ENCODE results near the gene GABRR3.

Gene GABRR3

DNA sequence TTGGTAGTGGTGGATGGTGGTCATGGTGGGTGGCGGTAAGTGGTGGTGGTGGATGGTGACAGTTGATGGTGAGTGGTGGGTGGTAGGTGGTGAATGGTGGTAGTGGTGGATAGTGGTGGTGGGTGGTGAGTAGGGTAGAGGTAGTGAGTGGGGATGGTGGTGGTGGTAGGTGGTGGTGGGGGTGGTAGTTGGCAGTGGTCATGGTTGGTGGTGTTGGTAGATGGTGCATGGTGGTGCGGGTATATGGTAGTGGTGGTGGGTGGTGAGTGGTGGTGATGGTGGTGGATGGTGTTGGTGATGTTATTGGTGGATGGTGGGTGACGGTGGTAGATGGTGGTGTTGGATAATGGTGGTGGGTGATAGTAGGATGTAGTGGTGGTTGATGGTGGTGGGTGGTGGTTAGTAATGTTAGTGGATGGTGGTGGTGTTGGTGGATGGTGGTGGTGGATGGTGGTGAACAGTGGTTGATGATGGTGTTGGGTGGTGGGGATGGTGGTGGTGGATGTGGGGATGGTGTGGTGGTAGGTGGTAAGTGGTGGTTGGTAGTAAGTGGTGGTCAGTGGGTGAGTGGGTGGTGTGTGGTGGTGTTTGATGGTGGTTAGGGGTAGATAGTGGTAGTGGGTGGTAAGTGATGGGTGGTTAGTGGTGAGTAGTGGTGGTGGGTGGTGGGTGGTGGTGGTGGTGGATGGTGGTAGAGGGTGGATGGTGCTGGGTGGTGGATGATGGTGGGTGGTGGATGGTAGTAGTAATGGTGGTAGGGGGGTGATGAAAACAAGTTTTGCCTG lies 46.1 kb downstream of the GABRR3 start:
- DNase-seq, result no peak

DNA sequence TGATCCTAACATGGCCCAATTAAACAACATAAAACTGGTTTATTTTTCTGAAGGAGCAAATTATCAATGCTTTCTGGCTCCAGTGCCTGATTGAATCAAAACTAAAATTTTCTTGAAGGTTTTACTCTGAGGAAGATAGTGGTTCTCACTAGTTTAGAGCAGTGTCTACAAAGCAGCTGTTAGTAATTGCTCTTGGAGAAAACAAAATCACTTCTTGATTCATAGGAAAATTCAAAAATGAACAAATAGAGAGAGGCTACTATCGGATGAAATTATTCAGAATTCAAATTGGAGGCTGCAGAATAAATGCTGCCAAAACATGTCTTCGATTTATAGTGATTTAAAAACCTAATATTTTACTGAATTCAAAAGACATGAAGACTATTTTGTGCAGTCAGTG lies 47.8 kb downstream of the GABRR3 start:
- DNase-seq, result no peak

DNA sequence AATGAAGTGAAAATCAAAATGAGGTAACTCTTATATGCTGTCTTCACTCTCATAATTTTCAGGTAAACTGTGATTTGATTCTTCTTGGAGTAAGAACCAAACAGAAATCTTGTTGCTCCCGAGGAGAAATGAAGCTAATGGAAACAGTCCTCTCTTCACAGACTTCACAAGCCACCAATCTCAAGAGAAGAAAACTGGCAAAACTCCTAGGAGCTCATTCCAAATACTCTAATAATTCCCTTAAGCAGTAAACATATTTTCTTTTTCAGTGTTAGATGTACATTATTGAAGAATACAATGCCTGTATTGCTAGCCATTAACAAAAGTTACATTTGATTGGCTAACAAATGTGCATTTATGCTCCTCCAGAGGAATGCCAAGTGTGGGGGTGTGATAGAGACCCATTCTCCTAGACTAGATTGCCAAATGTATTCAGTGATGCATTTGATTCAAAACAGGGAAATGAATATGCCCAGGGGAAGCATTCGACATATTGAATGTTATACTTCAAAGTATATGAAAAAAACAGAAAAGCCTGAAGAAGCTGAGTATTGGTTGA lies 51.1 kb downstream of the GABRR3 start:
- no peak for DNase-seq

DNA sequence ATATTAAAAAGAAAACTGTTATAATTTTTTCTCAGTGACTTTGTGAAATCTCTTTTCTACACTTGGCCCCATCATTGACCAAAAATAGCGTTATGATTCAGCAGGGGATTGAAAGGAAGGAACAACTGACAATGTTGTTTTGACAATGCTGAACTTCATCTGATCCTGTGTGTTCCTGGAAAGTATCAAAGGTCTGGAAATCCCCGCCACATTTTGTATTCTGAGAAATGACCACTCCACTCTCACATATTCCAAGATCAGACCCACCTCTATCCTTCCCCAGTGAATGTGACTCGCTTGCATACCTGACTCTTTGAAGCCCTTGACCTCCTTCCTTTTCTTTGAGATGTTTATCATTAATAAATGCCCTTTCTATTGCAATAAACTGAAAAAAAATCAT lies 53.2 kb downstream of the GABRR3 start:
- DNase-seq, result no peak

DNA sequence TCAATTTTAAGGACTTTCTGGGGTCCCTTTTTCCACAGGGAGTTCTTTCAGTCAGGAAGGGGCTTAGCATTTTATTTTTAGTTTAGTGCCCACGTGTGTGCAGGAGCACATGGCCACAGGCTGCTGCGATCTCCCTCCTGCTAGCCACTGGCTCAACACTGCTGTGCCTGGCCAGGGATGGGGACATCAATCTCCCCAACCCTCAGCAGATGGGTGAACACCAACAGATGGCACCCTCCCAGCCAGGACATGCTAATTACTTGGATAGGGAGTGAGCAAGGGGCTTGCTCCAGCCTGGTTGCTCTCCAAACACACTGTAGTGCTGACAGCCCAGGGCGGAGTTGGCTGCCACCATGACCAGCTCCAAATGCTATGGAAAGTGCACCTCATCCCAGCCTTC lies 55.5 kb downstream of the GABRR3 start:
- no peak for DNase-seq

DNA sequence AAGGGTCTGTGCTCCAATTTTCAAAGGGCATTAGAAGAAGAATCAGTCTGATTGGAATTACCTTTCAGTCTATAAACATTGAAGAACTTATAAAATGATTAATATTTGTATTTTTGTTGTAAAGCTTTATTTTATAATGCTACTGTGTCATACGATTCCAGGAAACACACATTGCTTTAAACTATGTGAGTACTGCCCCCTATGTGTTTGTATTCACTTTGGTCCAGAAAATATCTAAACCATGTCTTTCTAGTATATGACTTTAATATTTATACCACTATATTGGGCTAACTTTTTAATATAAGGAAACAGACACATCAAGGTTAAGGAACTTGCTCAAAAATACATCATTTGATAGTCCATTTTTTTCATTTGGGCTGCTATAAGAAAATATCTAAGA lies 59.6 kb downstream of the GABRR3 start:
- DNase-seq, result no peak

DNA sequence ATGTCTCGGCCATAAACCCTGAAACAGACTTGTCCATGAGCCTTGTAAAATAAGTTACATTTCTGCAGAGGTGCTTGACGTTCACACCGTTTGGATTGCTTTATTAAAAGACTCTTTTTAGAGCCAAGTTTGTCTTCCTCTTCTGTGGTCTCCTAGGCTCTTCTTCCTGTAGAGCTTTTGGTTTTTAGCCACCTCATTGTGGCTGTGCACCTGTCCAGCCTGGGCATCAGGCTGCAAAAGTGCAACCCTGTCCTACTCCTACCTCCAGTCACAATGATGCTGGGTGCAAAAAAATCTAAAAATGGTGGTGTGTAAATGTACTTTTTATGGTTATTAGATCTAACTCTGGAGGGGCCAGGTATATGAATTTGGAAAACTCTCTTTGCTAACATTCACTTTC lies 60.1 kb downstream of the GABRR3 start:
- no peak for DNase-seq

DNA sequence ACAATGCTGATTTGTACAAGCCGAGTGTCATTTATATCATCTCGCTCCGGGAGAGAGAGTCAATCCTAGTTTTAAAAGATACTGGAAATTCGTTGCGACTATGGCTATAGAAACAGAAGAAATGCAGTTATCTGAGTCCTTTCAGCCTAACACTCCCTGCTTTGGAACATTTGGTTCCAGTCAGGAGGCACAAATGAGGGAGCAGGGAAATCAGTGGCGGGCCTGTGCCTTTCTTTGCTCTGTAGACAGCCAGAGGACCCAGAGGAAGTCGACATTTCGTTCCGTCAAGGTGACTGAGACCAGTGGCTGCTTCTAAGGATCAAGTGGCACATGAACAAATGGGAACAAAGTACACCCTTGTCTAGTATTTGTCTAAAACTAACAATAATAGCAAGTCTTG lies 62.1 kb downstream of the GABRR3 start:
- DNase-seq, result no peak

DNA sequence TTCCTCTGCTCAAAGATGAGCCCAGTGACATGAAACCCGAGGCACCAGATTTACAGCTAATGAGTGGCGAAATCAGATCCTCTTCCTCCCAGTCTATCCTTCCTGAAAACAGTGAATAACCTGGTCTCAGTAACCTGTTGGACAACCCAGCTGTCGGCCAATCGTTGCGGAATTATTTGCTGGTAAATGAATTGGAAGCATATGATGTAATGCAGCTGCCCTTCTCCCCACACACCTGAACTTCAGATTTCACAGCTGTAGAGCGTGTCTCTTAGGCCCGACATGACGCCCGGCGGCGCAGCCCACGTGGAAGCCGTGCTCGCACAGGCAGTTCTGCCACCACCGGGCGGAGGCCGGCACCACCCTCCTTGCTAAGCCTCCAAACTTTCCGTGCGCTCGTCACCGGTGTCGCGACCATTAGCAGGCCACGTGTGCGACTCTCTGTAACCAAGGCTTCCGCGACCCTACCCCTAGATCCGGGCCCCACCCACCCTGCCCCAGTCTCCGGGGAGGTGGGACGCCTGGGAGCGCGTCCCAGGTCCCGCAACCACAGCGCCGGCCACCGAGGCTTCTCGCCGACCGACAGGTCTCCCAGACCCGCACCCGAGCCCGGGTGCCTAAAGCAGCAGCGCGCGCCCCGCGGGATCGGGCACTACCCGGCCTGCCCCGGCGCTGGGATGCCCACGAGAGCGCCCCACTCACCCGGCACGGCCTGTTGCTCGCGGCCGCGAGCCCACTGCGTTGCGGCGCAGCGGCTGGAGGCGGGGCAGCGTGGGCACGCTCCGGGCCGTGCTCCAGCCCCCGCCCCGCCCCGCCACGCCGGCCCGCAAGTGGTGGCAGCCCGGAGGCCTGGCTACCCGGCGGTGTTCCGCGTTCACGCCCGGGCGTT lies 63.2 kb downstream of the GABRR3 start, which contains the start of gene RIOX2:
TSS of gene RIOX2 (minus strand) at position 753 of the 889 bp plus-strand sequence. CDS start 4,838 bp downstream, outside the sequence.
- peak; percentile 78 for DNase-seq

DNA sequence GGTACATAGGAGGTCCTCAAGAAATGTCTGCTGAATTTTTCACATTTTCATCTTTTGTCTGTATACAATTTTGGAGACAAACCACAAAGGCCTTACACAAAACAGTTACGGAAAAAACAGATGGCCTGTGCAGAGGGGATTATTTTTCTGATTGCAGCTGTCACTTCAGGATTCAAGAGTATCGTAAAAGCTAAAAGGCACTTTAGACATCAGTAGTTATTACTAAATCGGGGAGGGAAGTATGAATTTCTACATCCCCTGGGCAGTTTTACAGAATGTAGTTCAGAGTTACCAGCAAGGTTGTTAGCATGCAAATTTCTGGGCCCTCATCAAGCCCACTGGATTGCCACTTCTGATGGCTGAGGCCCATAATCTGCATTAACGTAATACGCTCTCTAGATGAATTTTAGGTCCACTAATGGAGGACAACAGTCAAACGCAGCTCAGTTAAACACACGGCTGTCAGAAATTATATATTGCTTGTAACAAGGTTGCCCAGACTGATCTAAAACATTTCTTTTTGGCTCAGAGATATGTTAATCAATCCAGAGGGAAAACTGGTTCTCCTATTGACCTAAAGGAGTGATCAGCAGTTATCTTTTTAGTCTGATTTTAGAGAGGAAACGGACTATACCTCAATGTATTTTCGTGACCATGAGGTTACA lies 64.0 kb downstream of the GABRR3 start:
- DNase-seq, result no peak

DNA sequence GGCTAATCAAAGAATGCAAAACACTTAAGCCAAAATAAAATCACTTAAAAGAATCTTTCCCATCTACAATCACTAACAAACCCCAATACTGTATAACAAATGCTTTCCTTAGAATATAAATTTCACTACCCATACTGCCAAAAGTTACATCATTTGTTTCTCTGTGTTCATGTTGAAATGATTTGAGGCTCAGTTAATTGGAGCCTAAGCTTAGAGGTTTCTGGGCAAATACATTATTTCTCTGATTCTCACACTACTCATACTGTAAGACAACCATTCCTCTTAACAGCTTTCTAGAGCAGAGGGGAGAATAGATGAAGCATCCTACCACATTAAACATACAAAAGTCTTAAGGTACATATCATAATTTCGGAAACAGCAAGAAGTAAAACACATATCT lies 65.0 kb downstream of the GABRR3 start:
- DNase-seq, result no peak

DNA sequence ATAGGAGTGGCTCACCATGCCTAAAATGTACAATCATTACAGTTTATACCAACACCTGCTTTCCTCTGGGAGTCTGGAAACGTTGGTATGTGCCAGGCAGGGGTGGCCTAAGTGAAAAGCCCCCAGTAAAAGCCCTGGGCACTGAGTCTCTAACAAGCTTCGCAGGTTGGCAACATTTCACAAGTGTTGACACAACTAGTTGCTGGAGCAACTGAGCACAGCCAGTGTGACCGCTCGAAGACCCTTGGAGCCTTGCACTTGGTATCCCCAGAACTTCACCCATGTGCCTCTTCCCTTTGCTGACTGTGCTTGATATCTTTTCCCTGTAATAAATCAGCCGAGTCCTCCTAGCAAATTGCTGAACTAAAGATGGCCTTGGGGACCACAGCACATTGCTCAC lies 65.6 kb downstream of the GABRR3 start:
- DNase-seq, result no peak

DNA sequence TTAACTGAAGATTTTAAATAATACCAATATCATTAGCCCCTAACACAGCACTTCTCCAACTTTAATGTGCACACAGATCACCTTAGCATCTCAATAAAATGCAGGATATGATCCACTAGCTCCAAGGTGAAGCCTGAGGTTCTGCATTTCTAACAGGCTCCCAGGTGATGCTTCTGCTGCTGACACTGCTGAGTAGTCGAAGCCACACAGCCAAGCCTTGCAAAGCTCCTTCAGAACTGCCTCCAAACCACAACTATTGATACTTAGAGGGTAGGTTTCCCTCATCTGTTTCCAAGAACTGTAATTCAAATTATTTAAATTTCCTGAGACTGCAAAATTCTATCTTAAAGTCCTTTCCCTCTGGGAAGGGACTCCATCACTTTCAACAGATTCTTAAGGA lies 66.7 kb downstream of the GABRR3 start:
- DNase-seq, result no peak

DNA sequence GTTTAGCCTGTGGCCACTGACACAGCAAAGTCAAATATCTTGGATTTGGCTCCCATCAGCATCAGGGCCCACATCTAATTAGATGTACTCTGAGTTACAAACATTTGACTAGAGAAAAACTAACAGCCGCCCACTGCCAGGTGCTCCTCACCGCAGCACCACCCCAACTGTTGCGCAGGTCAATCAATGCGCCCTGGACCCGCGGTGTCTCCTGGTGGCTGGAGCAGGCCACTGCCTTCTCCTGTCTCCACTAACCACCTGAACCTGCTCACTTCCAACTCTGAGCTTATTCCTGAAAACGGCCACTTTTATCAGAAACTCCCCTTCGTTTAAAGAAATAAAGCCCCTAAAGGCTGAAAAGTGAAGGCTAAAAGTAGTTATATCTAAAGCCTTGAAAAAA lies 67.1 kb downstream of the GABRR3 start:
- DNase-seq, result no peak

DNA sequence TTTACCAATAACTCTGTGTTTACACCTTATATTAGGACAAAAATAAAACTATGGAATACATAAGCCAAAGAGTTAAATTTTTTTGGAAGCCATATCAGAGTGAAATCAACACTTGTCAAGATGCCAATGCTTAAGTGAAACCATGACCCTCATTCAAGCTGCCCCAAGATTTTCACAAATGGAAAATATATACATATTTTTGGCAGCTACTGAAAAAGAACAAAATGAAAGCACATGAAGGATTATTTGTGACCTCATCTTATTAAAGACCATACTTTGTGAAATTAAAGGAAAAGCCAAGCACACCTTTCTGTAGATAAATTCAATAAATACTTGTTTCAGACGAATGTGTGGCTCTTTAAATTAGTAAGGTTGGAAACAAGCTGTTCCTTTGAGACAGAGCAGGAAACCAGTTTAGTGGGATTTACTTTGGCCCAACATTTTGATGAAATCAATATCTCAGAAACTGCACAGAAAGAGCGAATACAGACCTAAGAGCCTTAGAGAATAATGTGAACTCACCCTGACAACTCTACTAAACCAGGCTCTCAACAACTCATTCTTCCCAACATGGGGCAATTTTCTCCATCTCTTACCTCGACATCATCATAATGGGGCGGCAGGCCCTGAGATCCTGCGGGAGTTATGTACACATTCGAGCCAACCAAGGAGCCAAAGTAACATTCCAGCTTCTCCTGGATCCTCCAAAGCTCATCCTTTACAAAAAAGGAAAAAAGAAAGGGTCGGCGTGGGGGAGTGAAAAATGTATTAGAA lies 73.9 kb downstream of the GABRR3 start:
- no peak for DNase-seq

DNA sequence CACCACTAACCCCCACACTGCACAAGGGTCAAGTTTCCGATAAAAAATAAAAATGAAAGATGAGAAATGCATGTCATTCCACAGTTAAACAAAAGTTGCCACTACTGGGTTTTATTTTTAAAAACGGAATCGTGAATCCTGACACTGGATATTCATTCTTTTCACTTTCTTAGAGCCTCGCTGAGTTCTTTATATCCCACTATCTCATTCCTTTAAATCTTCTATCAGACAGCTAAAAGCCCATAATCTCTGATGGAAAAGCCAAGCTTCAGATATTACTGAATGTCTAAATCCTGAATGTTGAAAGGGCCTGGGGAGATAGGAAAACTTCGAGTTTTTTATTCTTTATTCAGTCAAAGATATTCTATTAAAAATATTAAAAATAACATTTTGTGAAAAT lies 74.6 kb downstream of the GABRR3 start:
- DNase-seq, result no peak

DNA sequence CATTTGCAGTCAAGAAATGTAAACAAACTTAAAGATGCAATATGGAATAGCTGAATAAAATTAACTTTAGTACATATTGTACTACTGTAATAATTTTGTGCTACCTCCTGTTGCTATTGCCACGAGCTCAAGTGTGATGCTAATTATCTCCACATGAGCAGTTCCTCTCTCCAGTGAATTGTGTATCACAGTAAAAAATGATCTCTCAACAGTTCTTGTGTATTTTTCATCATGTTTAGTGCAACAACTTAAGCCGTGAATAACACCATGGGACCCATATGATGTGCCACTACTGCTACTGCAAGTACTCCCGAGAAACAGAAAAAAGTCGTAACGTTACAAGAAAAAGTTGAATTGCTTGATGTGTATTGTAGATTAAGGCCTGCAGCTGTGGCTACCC lies 75.2 kb downstream of the GABRR3 start:
- no peak for DNase-seq

DNA sequence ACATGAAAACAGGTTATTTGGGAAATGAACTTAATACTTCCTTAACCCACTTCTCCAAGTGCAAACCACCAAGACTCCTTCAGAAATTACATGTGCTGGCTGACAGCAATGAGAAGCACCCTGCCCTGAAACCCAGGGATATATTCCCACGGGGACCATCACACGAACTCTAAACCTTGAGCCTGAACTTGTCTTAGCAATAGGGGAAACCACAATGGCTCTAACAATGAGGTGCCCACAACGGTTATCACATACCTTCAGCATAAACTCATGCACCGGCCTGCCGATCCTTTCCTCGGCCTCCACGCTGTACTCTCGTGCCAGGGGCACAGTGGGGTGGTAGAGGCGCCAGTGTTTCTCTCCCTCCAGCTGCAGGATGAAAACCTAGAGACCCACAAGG lies 76.3 kb downstream of the GABRR3 start:
- DNase-seq, result no peak

DNA sequence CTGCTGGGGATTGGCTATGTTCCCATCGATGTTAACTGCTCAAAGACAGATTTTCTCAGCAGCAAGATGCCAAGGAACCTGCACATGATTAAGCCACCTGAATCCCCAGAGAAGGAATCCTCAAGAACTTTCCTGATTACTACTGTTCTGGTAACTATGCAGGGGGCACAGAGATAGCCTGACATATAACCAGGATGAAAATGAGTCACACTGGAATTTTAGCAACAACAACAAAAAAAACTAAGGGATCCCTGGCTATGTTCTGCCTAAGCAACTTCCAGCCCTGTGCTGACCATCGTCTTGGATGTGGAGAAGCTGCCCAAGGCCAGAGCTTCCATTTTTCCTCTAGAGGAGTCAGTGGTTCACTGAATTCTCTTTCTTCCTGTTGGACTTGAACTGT lies 76.7 kb downstream of the GABRR3 start:
- no peak for DNase-seq

DNA sequence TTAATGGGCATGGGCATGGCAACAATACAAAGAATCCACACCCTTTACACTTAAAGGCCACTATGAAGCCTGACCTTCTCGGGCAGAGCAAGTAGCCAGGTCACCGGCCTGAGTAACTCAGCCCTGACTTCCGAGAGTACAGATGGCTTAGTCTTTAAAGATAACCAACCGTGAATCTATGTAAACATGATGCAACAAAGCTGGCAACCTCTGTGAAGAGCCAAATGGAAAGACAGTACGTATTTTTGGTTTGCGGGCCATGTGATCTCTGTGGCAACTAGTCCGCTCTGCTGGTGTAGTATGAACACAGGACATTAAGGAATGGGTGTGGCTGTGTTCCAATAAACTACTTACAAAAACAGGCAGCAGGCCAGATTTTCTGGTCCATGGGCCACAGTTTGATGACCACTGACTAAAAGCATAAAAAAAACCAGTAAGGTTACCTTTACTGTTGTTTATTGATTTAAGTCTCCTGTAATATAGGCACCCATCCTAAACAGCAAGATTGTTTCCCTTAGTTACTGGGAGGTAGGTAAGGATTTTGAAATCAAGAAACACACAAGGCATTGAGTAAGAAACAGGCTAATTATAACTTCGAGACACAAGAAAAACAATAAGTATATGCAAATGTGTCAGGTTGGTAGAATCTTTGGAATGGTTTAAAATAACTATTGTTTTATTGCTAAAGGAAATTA lies 77.4 kb downstream of the GABRR3 start:
- DNase-seq, result no peak

DNA sequence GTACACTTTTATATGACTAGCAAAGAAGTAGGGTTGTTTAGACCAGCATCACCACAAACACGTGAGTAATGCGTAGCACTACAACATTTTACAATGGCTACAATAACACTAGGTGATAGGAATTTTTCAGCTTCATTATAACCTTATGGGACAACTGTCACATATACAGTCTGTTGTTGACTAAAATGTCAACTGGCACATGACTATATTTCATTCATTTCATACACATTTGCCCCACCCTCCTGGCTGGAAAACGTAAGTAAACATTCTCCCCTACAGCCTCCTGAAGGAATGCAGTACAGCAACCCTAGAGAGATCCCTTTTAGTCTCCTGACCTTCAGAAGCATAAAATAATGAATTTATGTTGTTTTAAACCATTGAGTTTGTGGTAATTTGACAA lies 79.1 kb downstream of the GABRR3 start:
- no peak for DNase-seq

Data from 8988T (cell line).